Activated CD8-positive, alpha-beta memory T cell treated with anti-CD3 and anti-CD28 coated beads, Interleukin-2, amount 50 U/mL, for 1 hour (primary cell): ENCODE results near the gene MIS18A.

ENCODE experiments used
- DNase-seq: peaks from one replicate; pipeline ENCODE4 v3.0.0-alpha.2; 2020; ENCODE audit errors: extremely low read depth

MIS18A gene

GRCh38 chr21:32253215-32253641 is 25.6 kb downstream of the MIS18A start:
- no peak for DNase-seq

DNA sequence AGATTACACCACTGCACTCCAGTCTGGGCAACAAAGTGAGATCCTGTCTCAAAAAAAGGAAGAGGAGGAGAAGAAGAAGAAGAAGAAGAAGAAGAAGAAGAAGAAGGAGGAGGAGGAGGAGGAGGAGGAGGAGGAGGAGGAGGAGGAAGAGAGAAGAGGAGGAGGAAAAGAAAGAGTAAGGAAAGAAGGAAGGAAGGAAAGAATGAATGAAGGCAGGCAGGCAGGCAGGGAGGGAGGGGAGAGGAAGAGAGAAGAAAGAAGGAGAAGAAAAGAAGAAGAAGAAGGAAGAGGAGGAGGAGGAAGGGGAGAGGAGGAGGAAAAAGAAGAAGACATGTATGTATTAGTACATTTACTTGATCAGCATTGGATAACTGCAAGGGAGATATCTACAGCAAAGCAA is 26.7 kb downstream of the MIS18A start:
- DNase-seq, result no peak

DNA sequence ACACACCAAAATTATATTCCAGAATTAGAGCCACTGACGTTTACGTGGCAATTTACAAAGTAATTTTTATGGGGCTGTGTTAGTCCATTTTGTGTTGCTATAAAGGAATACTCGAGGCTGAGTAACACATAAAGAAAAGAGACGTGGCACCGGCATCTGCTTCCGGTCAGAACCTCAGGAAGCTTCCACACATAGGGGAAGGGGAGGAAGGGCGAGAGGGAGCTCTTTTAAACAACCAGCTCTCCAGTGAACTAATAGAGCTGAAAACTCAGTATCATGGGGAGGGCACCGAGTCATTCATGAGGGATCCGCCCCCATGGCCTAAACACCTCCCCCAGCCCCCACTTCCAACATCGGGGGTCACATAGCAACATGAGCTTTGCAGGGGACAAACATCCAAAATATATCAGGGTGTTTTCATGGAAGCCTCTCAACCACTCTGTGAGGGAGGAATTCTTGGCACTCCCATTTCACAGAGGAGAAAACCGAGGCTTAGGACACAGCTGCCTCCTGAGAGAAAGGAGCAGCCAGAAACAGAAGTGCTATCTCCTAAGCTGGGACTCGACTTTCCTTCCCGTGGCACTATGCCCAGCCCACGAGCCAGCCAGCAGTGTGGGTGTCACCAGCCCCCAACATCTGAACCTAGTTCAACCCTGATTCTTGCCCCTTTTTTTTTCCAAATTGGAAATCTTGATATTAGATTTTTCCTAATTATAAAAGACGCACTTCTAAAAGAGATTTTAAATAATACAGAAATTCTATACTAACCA is 29.2 kb downstream of the MIS18A start:
- no peak for DNase-seq

DNA sequence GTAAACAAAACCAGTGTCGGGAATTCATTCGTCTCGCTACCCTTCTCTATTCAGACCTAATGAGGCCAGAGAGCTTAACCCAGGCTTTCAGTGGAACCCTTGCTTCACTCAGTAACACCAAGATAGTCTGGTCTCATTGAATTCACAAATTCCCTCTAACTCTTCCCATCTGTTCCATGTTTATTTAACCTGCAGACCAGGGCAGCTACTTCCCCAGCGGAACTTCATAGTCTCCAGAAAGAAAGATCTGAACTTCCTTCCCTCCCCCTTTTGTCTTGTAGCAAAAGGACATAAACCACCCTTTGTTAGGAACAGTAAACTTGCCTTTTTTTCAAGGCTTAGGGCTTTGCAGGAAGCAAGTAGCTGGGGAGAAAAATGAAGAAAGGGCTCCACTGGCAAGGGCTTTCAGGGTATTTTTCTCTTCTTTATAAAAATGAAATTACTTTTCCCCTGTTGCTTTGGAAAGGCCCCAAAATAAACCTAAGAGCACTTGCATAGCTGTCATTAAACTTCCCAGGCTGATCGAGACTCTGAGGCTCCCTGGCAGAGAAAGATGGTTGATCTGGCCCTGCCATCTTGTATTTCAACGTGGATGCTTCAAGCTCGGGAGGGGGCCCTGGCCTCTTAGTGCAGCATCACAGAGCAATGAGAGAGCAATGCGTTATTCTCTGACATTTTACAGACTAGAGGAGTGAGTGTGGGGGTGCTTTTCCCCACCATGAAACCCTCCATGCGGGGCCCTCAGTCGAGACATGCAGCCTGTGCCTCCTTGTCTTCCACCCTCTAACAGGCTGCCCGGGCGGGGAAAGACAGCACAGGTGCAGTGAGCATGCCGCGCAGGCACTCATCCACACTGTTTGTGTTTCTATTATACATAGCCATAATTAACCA is 30.0 kb downstream of the MIS18A start:
- DNase-seq, result no peak

- no peak for DNase-seq
These were observed 32.2 kb downstream of the MIS18A start for GRCh38 chr21:32246571-32247140.

DNA sequence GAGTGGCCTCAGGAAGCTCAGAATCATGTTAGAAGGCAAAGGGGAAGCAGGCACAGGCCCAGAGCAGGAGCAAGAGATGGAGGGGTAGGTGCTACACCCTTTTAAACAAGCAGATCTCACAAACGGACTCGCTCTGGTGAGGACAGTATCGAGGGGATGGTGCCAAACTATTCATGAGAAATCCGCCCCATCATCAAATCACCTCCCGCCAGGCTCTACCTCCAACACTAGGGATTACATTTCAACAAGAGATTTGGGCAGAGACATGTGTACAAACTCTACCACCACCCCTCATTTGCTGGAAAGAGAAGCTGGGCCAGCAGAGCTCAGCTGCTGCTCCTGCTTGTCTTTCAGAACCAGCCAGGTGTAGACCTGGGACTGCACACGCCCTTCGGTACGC is 32.9 kb downstream of the MIS18A start:
- DNase-seq, result no peak

GRCh38 chr21:32240851-32241687 is 37.8 kb downstream of the MIS18A start:
- no peak for DNase-seq

DNA sequence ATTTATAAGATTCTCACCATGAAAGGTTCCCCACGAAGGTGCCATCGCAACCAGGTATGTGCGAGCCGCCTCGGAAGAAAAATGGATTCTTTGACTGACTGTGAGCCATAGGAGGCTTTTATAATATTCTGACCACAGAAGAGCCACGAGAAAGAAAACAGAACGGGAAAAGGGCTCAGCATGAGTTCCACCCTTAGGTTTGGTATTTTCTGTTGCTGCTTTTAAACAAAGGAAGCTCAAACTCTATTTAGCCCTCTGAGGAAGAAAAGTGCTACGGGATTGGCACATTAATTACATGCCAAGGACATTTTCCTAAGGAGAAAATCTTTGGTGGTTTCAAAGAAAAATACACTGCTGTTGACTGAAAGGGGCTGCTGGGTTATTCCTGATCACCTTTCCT is 39.3 kb downstream of the MIS18A start:
- DNase-seq, result no peak

DNA sequence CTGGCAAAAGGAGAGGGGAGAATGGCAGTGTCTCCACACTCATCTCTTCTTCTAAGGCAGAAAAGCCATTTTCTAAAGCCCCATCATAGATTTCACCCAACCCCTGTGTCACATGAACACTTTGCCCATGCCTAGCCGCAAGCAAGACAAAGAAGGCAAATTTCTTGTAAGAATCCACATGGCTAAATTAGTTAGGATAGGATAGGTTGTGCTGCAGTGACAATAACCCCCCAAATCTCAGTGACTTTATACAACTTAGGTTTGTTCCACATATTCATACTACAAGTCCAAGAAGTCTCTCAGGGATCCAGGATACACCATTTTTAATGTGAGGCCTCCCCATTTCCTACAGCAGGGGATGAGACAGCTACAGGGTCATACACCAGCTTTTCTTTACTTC is 40.8 kb downstream of the MIS18A start:
- no peak for DNase-seq

- DNase-seq, result no peak
These were observed 41.8 kb downstream of the MIS18A start for GRCh38 chr21:32237021-32237420.

DNA sequence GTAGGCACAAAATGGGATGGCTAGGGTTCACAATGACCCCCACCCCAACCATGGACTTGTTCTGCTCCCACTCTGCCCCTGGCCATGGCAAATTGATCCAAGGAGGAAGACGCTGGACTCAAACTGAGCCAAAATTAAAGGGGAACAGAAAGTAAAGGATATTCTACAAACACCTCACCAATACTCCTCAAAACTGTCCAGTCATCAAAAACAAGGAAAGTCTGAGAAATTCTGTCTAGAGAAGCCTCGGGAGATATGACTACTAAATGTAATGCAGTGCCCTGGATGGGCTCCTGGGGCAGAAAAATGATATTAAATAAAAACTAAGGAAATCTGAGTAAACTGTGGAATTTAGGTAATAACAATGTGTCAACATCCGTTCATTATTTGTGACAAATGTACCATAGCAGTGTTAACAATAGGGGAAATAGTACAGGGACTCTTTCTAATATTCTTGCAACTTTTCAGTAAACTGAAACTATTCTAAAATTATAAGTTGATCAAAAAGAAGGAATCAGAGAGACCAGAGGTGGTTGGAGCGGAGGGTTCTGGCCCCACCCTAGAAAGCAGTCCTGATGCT is 45.0 kb downstream of the MIS18A start:
- no peak for DNase-seq

DNA sequence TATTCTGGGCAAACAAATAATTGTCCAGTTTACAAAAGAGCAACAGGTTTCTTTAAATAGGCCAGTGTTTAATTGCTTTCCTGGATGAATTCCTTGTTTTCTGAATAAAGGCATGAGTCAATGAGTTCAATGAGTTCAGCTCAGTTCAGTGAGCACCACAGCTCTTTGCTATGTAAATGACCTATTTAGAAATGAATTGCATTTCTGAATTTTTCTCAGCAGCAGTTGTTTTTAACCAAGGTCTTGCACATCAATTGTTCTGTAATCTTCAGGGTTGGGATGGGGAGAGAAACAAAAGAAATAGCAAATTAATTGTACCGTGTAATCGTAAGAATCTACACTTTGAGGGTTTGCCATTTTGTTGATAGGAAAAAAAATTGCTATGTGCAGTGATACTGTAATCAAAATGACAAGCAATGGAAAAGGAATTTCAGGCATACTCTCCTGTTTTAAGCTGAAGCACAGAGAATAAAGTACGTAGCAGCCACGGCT is 45.7 kb downstream of the MIS18A start:
- no peak for DNase-seq

DNA sequence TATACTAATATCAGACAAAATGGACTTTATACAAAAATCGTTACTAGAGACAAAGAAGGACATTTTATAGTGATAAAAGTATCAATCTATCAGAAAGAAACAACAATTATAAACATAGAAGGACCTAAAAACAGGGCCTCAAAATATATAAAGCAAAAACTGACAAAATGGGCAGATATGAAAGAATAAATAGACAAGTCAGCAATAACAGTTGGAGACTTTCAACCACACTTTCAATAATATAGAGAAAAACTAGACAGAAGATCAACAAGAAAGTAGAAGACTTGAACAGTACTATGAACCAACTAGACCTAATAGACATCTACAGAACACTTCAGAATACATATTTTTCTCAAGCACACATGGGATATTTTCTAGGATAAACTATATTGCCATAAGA is 52.4 kb downstream of the MIS18A start:
- no peak for DNase-seq
